Measurements from ENCODE around the gene STYXL1. TPM values are rescaled to one million over a fixed set of nuclear protein-coding genes. Genes with fewer than 3 reads are reported as not detected.
A peak's percentile ranks its signal among the peaks of the same experiment; 100 is the strongest.
"Not testable (repeated sequence)": the region's sequence is repeated elsewhere in the genome, so short reads cannot be mapped to it uniquely, and the experiment has no call there.

Gene STYXL1
- total RNA-seq, 1 experiment from 2014 or later = 137 TPM

- DNase-seq (ENCODE audit: low spot score) = not testable (repeated sequence)
Measured at GRCh38 chr7:76029682-76030081, 18.1 kb downstream of the STYXL1 start.

GRCh38 chr7:76023002-76023401 lies 24.8 kb downstream of the STYXL1 start:
- no peak for DNase-seq (ENCODE audit: low spot score)

- DNase-seq (ENCODE audit: low spot score) = no peak
Measured at GRCh38 chr7:76022026-76022780, 25.6 kb downstream of the STYXL1 start.

GRCh38 chr7:76020031-76020714 lies 27.6 kb downstream of the STYXL1 start:
- peak; percentile 71 for DNase-seq (ENCODE audit: low spot score)

- DNase-seq (ENCODE audit: low spot score) = not testable (repeated sequence)
Measured at GRCh38 chr7:76018520-76018919, 29.3 kb downstream of the STYXL1 start.

GRCh38 chr7:76016191-76016947 lies 31.4 kb downstream of the STYXL1 start:
- DNase-seq (ENCODE audit: low spot score) = no peak

GRCh38 chr7:76011442-76011861 lies 36.3 kb downstream of the STYXL1 start:
- peak; percentile 88 for DNase-seq (ENCODE audit: low spot score)

- no peak for DNase-seq (ENCODE audit: low spot score)
Measured at GRCh38 chr7:76009672-76010600, 37.9 kb downstream of the STYXL1 start.

- DNase-seq (ENCODE audit: low spot score) = no peak
Measured at GRCh38 chr7:76008156-76008687, 39.6 kb downstream of the STYXL1 start.

GRCh38 chr7:76005004-76005403 lies 42.8 kb downstream of the STYXL1 start:
- not testable (repeated sequence) for DNase-seq (ENCODE audit: low spot score)

GRCh38 chr7:76003351-76003750 lies 44.4 kb downstream of the STYXL1 start:
- no peak for DNase-seq (ENCODE audit: low spot score)

GRCh38 chr7:76002822-76003221 lies 45.0 kb downstream of the STYXL1 start:
- DNase-seq (ENCODE audit: low spot score) = no peak

GRCh38 chr7:76002139-76002538 lies 45.7 kb downstream of the STYXL1 start:
- no peak for DNase-seq (ENCODE audit: low spot score)

GRCh38 chr7:76000566-76000965 lies 47.2 kb downstream of the STYXL1 start:
- no peak for DNase-seq (ENCODE audit: low spot score)

GRCh38 chr7:75998038-75998437 lies 49.8 kb downstream of the STYXL1 start:
- no peak for DNase-seq (ENCODE audit: low spot score)

- no peak for DNase-seq (ENCODE audit: low spot score)
Measured at GRCh38 chr7:75996476-75996875, 51.3 kb downstream of the STYXL1 start.

GRCh38 chr7:75995996-75996395 lies 51.8 kb downstream of the STYXL1 start:
- no peak for DNase-seq (ENCODE audit: low spot score)

- DNase-seq (ENCODE audit: low spot score) = no peak
Measured at GRCh38 chr7:75995052-75995471, 52.7 kb downstream of the STYXL1 start.

GRCh38 chr7:75994388-75995051 lies 53.3 kb downstream of the STYXL1 start, which contains the start of gene TMEM120A:
Gene TMEM120A (minus strand): TSS chr7:75994595. CDS start chr7:75994570, 25 bp downstream.
- peak; percentile 90 for DNase-seq (ENCODE audit: low spot score)

- DNase-seq (ENCODE audit: low spot score) = peak; percentile 47
Measured at GRCh38 chr7:75993689-75994387, 54.0 kb downstream of the STYXL1 start.
